CD14-positive monocyte (primary cell): ENCODE data around the gene AP1AR. TPM values are rescaled to one million over a fixed set of nuclear protein-coding genes. Genes with fewer than 3 reads are reported as not detected.

Experiments
- DNase-seq, 3 donors: peaks; one replicate each; pipeline ENCODE4 v3.0.0-alpha.2; 2011 to 2022
- H2AFZ ChIP-seq: 2 replicates; pipeline ENCODE4 v1.6.0; 2012; ENCODE audit warnings: mild to moderate bottlenecking, low read depth, low read length, inconsistent platforms; ENCODE audit not compliant: insufficient read depth, poor library complexity, severe bottlenecking
- H3K27ac ChIP-seq, 2 donors: 1 replicate in 1 of 2; 2 replicates in 1 of 2; pipeline ENCODE4 v1.5.1; 2012 to 2013; ENCODE audit warnings: low read length in 2 of 2, control low read depth in 1 of 2, inconsistent platforms in 1 of 2, low read depth in 1 of 2, mild to moderate bottlenecking in 1 of 2
- H3K27me3 ChIP-seq, 2 donors: one replicate each; pipeline versions ENCODE4 v1.6.0 to v1.6.1; 2011 to 2013; ENCODE audit warnings: low read length in 2 of 2; ENCODE audit not compliant: control insufficient read depth in 2 of 2, insufficient read depth in 2 of 2
- H3K36me3 ChIP-seq, 2 donors: replicated peaks in 1 of 2; 1 replicate in 1 of 2; 2 replicates in 1 of 2; pipeline versions ENCODE4 v1.5.1 to v1.6.1; 2012 to 2013; ENCODE audit warnings: low read length in 2 of 2, control low read depth in 1 of 2, inconsistent platforms in 1 of 2, mild to moderate bottlenecking in 1 of 2; ENCODE audit not compliant: insufficient read depth in 2 of 2, control insufficient read depth in 1 of 2
- H3K4me1 ChIP-seq, 2 donors: 1 replicate in 1 of 2; 2 replicates in 1 of 2; pipeline versions ENCODE4 v1.5.1 to v1.6.1; 2012 to 2013; ENCODE audit warnings: low read length in 2 of 2, control low read depth in 1 of 2, inconsistent platforms in 1 of 2, mild to moderate bottlenecking in 1 of 2, moderate library complexity in 1 of 2; ENCODE audit not compliant: insufficient read depth in 2 of 2, control insufficient read depth in 1 of 2
- H3K4me2 ChIP-seq: replicated peaks from 2 replicates; pipeline ENCODE3; 2012; ENCODE audit warnings: low read length, moderate library complexity, mild to moderate bottlenecking; ENCODE audit not compliant: poor library complexity, severe bottlenecking; ENCODE audit errors: extremely low read depth
- H3K4me3 ChIP-seq, 3 experiments: fragments of 200-600 bp in 1 of 3; sonication (generic) in 1 of 3; replicated peaks in 1 of 3; 1 replicate in 2 of 3; 2 replicates in 1 of 3; pipeline ENCODE4 v1.5.1; 2011 to 2013; ENCODE audit warnings: low read length in 3 of 3, mild to moderate bottlenecking in 3 of 3, control low read depth in 2 of 3, low read depth in 2 of 3, inconsistent platforms in 1 of 3, moderate library complexity in 1 of 3
- H3K79me2 ChIP-seq: 2 replicates; pipeline ENCODE4 v1.6.0; 2012; ENCODE audit warnings: mild to moderate bottlenecking, control low read depth, inconsistent platforms, low read length, moderate library complexity; ENCODE audit not compliant: insufficient read depth
- H3K9ac ChIP-seq: 2 replicates; pipeline ENCODE4 v1.6.0; 2017; ENCODE audit warnings: low read length, mild to moderate bottlenecking; ENCODE audit not compliant: insufficient read depth, poor library complexity, severe bottlenecking
- H3K9me3 ChIP-seq, 2 donors: replicated peaks in 1 of 2; 1 replicate in 1 of 2; 2 replicates in 1 of 2; pipeline versions ENCODE4 v1.5.1 to v1.6.1; 2012 to 2013; ENCODE audit warnings: low read length in 2 of 2, control low read depth in 1 of 2; ENCODE audit not compliant: control insufficient read depth in 1 of 2, insufficient read depth in 1 of 2
- H4K20me1 ChIP-seq: 2 replicates; pipeline ENCODE4 v1.6.0; 2012; ENCODE audit warnings: mild to moderate bottlenecking, low read length, control low read depth, moderate library complexity; ENCODE audit not compliant: insufficient read depth
- H3K27ac Mint-ChIP-seq, 7 donors: one replicate each; pipeline ENCODE4 v1.8.0; 2020; ENCODE audit warnings: mild to moderate bottlenecking in 7 of 7, mixed read lengths in 7 of 7, moderate library complexity in 6 of 7, inconsistent platforms in 2 of 7
- H3K27me3 Mint-ChIP-seq, 3 donors: one replicate each; pipeline ENCODE4 v1.8.0; 2021 to 2022; ENCODE audit warnings: low read depth in 3 of 3, mild to moderate bottlenecking in 3 of 3, mixed read lengths in 3 of 3, moderate library complexity in 3 of 3, inconsistent platforms in 1 of 3
- H3K36me3 Mint-ChIP-seq, 2 donors: one replicate each; pipeline ENCODE4 v1.8.0; 2020; ENCODE audit warnings: mixed read lengths in 2 of 2, inconsistent platforms in 1 of 2, mild to moderate bottlenecking in 1 of 2
- H3K4me1 Mint-ChIP-seq: one replicate; pipeline ENCODE4 v1.8.0; 2020; ENCODE audit warnings: mild to moderate bottlenecking, mixed read lengths
- H3K4me3 Mint-ChIP-seq, 2 donors: one replicate each; pipeline ENCODE4 v1.8.0; 2020; ENCODE audit warnings: mild to moderate bottlenecking in 2 of 2, mixed read lengths in 2 of 2, moderate library complexity in 1 of 2
- H3K9me3 Mint-ChIP-seq, 7 donors: one replicate each; pipeline ENCODE4 v1.8.0; 2020 to 2022; ENCODE audit warnings: mixed read lengths in 7 of 7, mild to moderate bottlenecking in 6 of 7, moderate library complexity in 6 of 7, inconsistent platforms in 2 of 7
- WGBS: methylation state at CpG from one replicate; pipeline ENCODE4 v1.1.5; 2013; ENCODE audit warnings: missing lambda C conversion rate; ENCODE audit not compliant: insufficient coverage; 5-methylcytosine and 5-hydroxymethylcytosine counted together
- intact Hi-C, 2 donors: fragments of 100-400 bp; cut with micrococcal nuclease; formaldehyde crosslinking; loops; one replicate each; pipeline versions ENCODE4 v1.15.0 to v1.15.1; 2023
- polyA plus RNA-seq, 3 donors: library from polyadenylated mRNA; depleted of rRNA in 1 of 3; unstranded in 2 of 3; stranded (reverse) in 1 of 3; fragments of 300-500 nt in 2 of 3; fragments of >200 nt in 1 of 3; fragmentation: Illumina TruSeq in 2 of 3; gene quantifications; 1 replicate in 2 of 3; 2 replicates in 1 of 3; pipeline ENCODE4 v1.2.3, GENCODE V29; 2012 to 2021
- TF ChIP-seq, protein P1 (sequence below): fragments of 200-600 bp; IDR thresholded peaks from one replicate; pipeline ENCODE4 v1.8.0; 2022; ENCODE audit warnings: antibody characterized with exemption, mild to moderate bottlenecking

The AP1AR gene
- polyA plus RNA-seq, 3 donors, result 6.1 to 15.8 (median 14.6) TPM

DNA sequence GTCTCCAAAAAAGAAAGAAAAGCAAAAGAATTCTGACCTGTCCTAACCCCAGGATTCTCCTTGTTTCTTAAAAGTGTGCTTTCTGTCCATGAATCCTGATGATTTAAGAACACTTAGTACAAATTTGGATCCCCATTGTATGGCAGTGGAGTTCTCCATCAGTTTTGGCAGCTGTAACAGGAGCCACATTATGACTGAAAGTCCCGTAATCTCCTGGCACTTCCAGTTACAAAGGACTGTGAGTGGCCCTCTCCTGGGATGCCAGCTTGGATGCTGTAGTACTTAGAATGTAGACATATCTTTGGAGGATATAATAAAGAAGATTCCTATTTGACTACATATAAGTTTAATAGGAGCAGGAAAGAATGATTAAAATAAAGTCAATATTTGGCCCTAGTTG is 20.6 kb downstream of the AP1AR start:
- peaks cover 12 to 18% of the 10 kb centered on the region in 2 donors for H3K36me3 Mint-ChIP-seq
- Histone ChIP-seq H3K9me3 (no peaks in the 10 kb centered on the region), H4K20me1 (no peaks in the 10 kb centered on the region), H3K4me2 (no peak overlapping the region), H3K27me3 (no peaks in the 10 kb centered on the region), H3K36me3 (peaks cover 4 to 17% of the 10 kb centered on the region in 2 donors), H3K4me3 (no peak overlapping the region), H3K79me2 (no peaks in the 10 kb centered on the region), H3K27ac (no peak overlapping the region), H2AFZ (no peak overlapping the region), H3K4me1 (peaks cover 5 to 6% of the 10 kb centered on the region in 2 donors), H3K9ac (no peak overlapping the region)
- H3K4me3 Mint-ChIP-seq, result no peak overlapping the region
- H3K27me3 Mint-ChIP-seq, result peaks cover 0 to 1% (median 0%) of the 10 kb centered on the region in 3 donors
- intact Hi-C loops, result no loop called here
- no peak overlapping the region for H3K27ac Mint-ChIP-seq
- peaks cover 13% of the 10 kb centered on the region for H3K4me1 Mint-ChIP-seq
- TF ChIP-seq, protein P1, sequence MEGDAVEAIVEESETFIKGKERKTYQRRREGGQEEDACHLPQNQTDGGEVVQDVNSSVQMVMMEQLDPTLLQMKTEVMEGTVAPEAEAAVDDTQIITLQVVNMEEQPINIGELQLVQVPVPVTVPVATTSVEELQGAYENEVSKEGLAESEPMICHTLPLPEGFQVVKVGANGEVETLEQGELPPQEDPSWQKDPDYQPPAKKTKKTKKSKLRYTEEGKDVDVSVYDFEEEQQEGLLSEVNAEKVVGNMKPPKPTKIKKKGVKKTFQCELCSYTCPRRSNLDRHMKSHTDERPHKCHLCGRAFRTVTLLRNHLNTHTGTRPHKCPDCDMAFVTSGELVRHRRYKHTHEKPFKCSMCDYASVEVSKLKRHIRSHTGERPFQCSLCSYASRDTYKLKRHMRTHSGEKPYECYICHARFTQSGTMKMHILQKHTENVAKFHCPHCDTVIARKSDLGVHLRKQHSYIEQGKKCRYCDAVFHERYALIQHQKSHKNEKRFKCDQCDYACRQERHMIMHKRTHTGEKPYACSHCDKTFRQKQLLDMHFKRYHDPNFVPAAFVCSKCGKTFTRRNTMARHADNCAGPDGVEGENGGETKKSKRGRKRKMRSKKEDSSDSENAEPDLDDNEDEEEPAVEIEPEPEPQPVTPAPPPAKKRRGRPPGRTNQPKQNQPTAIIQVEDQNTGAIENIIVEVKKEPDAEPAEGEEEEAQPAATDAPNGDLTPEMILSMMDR, result no peak
- WGBS, result no CpG with 5 or more reads among the region's 1 CpG
- DNase-seq, result no peak
- no peaks in the 10 kb centered on the region for H3K9me3 Mint-ChIP-seq

DNA sequence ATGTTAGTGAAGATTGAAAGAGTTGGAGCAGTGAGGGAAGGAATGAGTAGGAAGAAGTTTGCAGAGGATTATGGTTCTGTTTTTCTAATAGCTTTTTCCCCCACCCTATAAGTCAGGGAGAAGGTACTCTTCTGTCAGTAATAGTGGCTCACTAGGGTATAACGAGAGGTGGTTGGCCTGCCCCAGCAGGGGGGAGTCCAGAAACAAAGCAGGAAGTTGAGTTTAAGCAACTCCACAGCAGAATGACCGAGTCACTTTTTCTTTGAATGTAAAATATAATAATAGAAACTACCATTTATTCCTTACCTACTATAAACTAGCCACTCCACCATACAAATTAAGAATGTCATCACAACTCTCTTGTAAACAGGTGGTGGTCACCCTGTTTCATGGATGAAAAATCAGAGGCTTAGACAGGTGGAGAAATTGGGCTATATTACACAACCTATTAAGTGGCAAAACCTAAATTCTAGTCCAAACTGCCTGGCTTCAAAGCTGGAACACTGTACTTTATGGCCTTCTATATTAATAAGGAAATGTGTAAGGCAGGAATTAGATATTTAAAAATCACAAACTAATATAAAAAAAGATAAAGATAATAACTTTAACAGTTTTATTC is 21.9 kb downstream of the AP1AR start:
- Mint-ChIP-seq H3K4me3 (no peak overlapping the region), H3K4me1 (peaks cover 13% of the 10 kb centered on the region), H3K9me3 (no peaks in the 10 kb centered on the region), H3K27ac (peak overlapping the region in 4 of 7 donors; percentile 0 to 73 (median 35)), H3K36me3 (peaks cover 12 to 15% of the 10 kb centered on the region in 2 donors), H3K27me3 (peaks cover 0 to 1% (median 0%) of the 10 kb centered on the region in 3 donors)
- H3K27ac ChIP-seq, result no peak overlapping the region
- H2AFZ ChIP-seq, result peak overlapping the region; percentile 30
- H3K4me2 ChIP-seq, result no peak overlapping the region
- intact Hi-C loops, result no loop called here
- TF ChIP-seq, protein P1, result no peak
- DNase-seq, result peak in 2 of 3 donors; percentile 16 to 48
- no peaks in the 10 kb centered on the region for H3K79me2 ChIP-seq
- no peaks in the 10 kb centered on the region for H3K27me3 ChIP-seq
- no peak overlapping the region for H3K9ac ChIP-seq
- peaks cover 5 to 6% of the 10 kb centered on the region in 2 donors for H3K4me1 ChIP-seq
- H3K4me3 ChIP-seq, result no peak overlapping the region
- no peaks in the 10 kb centered on the region for H4K20me1 ChIP-seq
- no CpG with 5 or more reads among the region's 2 CpGs for WGBS
- H3K36me3 ChIP-seq, result peaks cover 8 to 17% of the 10 kb centered on the region in 2 donors
- no peaks in the 10 kb centered on the region for H3K9me3 ChIP-seq
